Breast epithelium (tissue), 3 donors: Measurements from ENCODE around the gene IL13.

Experiments
- POLR2AphosphoS5 ChIP-seq, 3 donors: sonication (generic); formaldehyde crosslinking; IDR thresholded peaks; one replicate each; pipeline ENCODE4 v1.6.1; 2017; ENCODE audit warnings: antibody characterized with exemption in 3 of 3
- TF ChIP-seq, protein P1 (sequence below), 3 donors: fragments of 450-650 bp; IDR thresholded peaks; one replicate each; pipeline ENCODE4 v1.5.1; 2016 to 2017; ENCODE audit warnings: antibody characterized with exemption in 3 of 3, mild to moderate bottlenecking in 3 of 3, moderate library complexity in 3 of 3

DNA sequence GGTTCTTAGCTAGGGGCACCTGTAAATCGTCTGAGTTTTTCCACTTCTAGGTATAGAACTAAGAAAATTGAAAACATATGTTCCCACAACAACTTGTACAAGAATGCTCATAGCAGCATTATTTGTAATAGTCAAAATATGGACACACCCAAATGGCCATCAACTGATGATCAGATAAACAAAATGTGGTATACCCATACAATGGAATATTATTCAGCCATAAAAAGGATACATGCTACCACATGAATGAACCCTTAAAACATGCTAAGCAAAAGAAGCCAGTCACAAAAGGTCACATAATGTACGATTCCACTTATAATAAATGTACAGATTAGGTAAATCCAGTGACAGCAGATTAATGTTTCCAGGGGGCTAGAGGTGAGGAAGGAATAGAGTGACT lies 46.0 kb upstream of the IL13 start:
- TF ChIP-seq, protein P1, sequence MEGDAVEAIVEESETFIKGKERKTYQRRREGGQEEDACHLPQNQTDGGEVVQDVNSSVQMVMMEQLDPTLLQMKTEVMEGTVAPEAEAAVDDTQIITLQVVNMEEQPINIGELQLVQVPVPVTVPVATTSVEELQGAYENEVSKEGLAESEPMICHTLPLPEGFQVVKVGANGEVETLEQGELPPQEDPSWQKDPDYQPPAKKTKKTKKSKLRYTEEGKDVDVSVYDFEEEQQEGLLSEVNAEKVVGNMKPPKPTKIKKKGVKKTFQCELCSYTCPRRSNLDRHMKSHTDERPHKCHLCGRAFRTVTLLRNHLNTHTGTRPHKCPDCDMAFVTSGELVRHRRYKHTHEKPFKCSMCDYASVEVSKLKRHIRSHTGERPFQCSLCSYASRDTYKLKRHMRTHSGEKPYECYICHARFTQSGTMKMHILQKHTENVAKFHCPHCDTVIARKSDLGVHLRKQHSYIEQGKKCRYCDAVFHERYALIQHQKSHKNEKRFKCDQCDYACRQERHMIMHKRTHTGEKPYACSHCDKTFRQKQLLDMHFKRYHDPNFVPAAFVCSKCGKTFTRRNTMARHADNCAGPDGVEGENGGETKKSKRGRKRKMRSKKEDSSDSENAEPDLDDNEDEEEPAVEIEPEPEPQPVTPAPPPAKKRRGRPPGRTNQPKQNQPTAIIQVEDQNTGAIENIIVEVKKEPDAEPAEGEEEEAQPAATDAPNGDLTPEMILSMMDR (IDR thresholded peaks at IDR 0.05): no peak
- TF ChIP-seq POLR2AphosphoS5 (IDR thresholded peaks at IDR 0.05): no peak
